SKM-1 (cell line): ENCODE results near the gene SIGLEC6.

ENCODE experiments used
- DNase-seq: peaks from one replicate; lab custom pipeline; 2025; ENCODE audit not compliant: unreplicated experiment; lab: John Stamatoyannopoulos, UW

The SIGLEC6 gene

GRCh38 chr19:51548891-51549305 is 17.4 kb upstream of the SIGLEC6 start:
- DNase-seq, result no peak

GRCh38 chr19:51548213-51548651 is 16.8 kb upstream of the SIGLEC6 start:
- DNase-seq, result no peak

- no peak for DNase-seq
These were observed 16.1 kb upstream of the SIGLEC6 start for GRCh38 chr19:51547397-51548212.

GRCh38 chr19:51546650-51547396 is 15.4 kb upstream of the SIGLEC6 start:
- DNase-seq, result no peak

GRCh38 chr19:51546107-51546649 is 14.7 kb upstream of the SIGLEC6 start:
- no peak for DNase-seq

- no peak for DNase-seq
These were observed 12.6 kb upstream of the SIGLEC6 start for GRCh38 chr19:51544038-51544437.

GRCh38 chr19:51542699-51543098 is 11.2 kb upstream of the SIGLEC6 start:
- DNase-seq, result no peak

- no peak for DNase-seq
These were observed 10.2 kb upstream of the SIGLEC6 start for GRCh38 chr19:51541458-51542357.

GRCh38 chr19:51539821-51540366 is 8.4 kb upstream of the SIGLEC6 start:
- no peak for DNase-seq

GRCh38 chr19:51535535-51535934 is 4.1 kb upstream of the SIGLEC6 start:
- DNase-seq, result no peak

- no peak for DNase-seq
These were observed 854 bp downstream of the SIGLEC6 start for GRCh38 chr19:51530616-51531015.

GRCh38 chr19:51529301-51529700 is 2.2 kb downstream of the SIGLEC6 start:
- no peak for DNase-seq

GRCh38 chr19:51525651-51526050 is 5.8 kb downstream of the SIGLEC6 start:
- no peak for DNase-seq

- DNase-seq, result no peak
These were observed 6.7 kb downstream of the SIGLEC6 start for GRCh38 chr19:51524666-51525264.

- DNase-seq, result no peak
These were observed 9.7 kb downstream of the SIGLEC6 start for GRCh38 chr19:51521781-51522180.

- no peak for DNase-seq
These were observed 10.1 kb downstream of the SIGLEC6 start for GRCh38 chr19:51521357-51521756.

GRCh38 chr19:51520728-51521127 is 10.7 kb downstream of the SIGLEC6 start:
- DNase-seq, result no peak

GRCh38 chr19:51514866-51515481 is 16.5 kb downstream of the SIGLEC6 start:
- DNase-seq, result peak; percentile 32

GRCh38 chr19:51513968-51514367 is 17.5 kb downstream of the SIGLEC6 start:
- no peak for DNase-seq

- DNase-seq, result no peak
These were observed 20.1 kb downstream of the SIGLEC6 start for GRCh38 chr19:51511353-51511752.
